ENCODE measurements around the gene AKR1C4.
A peak's percentile ranks its signal among the peaks of the same experiment; 100 is the strongest.

The AKR1C4 gene

GRCh38 chr10:5242585-5242984 lies 45.9 kb downstream of the AKR1C4 start:
- Histone ChIP-seq H3K4me3 (ENCODE audit: low read length, poor library complexity, severe bottlenecking) (no peak overlapping the region), H3K9ac (ENCODE audit: low read depth, low read length, poor library complexity, severe bottlenecking) (no peak overlapping the region), H3K27me3 (ENCODE audit: insufficient read depth, low read length, poor library complexity, severe bottlenecking) (no peaks in the 10 kb centered on the region), H4K20me1 (ENCODE audit: insufficient read depth, low read length, poor library complexity, severe bottlenecking) (no peaks in the 10 kb centered on the region), H2AFZ (ENCODE audit: low read length) (no peak overlapping the region), H3K4me2 (ENCODE audit: low read depth, low read length, poor library complexity, severe bottlenecking) (no peak overlapping the region), H3F3A (ENCODE audit: low read depth) (no peaks in the 10 kb centered on the region), H3K9me2 (replicated peaks; ENCODE audit: low read depth, low read length) (no peaks in the 10 kb centered on the region), H3K9me3 (ENCODE audit: insufficient read depth, low read depth, low read length) (no peaks in the 10 kb centered on the region), H3K36me3 (ENCODE audit: insufficient read depth, low read length) (no peaks in the 10 kb centered on the region), H3K79me2 (ENCODE audit: insufficient read depth, low read length) (no peaks in the 10 kb centered on the region), H3K4me1 (ENCODE audit: insufficient read depth, low read length, poor library complexity, severe bottlenecking) (peaks cover 15% of the 10 kb centered on the region)
- TF ChIP-seq CTCF (conservative IDR thresholded peaks at IDR 0.05; ENCODE audit: low read length), result no peak
- no peak for TF ChIP-seq EZH2phosphoT487 (IDR thresholded peaks at IDR 0.05; ENCODE audit: borderline replicate concordance)

DNA sequence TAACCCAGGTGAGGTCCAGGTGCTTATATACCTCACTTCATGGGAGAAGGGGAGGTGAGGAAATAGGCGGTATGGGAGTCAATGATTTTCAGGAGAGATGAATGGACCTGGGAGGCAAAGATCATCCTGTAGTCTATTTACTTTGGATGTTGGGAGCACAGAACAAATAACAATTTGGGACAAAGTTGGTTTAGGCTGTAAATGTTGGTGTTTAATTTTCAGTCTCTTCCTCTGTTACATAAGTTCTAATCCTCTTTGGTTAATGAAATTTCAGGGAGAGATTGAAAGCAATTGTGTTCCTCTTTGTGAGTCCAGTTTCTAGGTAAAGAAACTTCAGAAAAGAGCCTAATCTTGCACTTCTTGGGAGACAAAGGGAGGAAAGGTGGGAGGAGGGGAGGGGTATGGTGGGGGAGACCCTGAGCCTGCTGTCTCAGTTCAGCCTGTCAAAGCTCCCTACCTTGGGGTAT lies 46.9 kb downstream of the AKR1C4 start:
- TF ChIP-seq EZH2phosphoT487 (IDR thresholded peaks at IDR 0.05; ENCODE audit: borderline replicate concordance) (no peak), CTCF (conservative IDR thresholded peaks at IDR 0.05; ENCODE audit: low read length) (no peak)
- Histone ChIP-seq H3F3A (ENCODE audit: low read depth) (no peaks in the 10 kb centered on the region), H3K27me3 (ENCODE audit: insufficient read depth, low read length, poor library complexity, severe bottlenecking) (no peaks in the 10 kb centered on the region), H4K20me1 (ENCODE audit: insufficient read depth, low read length, poor library complexity, severe bottlenecking) (no peaks in the 10 kb centered on the region), H3K9me2 (replicated peaks; ENCODE audit: low read depth, low read length) (no peaks in the 10 kb centered on the region), H3K4me3 (ENCODE audit: low read length, poor library complexity, severe bottlenecking) (no peak overlapping the region), H3K36me3 (ENCODE audit: insufficient read depth, low read length) (no peaks in the 10 kb centered on the region), H2AFZ (ENCODE audit: low read length) (no peak overlapping the region), H3K4me2 (ENCODE audit: low read depth, low read length, poor library complexity, severe bottlenecking) (no peak overlapping the region), H3K9me3 (ENCODE audit: insufficient read depth, low read depth, low read length) (no peaks in the 10 kb centered on the region), H3K9ac (ENCODE audit: low read depth, low read length, poor library complexity, severe bottlenecking) (no peak overlapping the region), H3K4me1 (ENCODE audit: insufficient read depth, low read length, poor library complexity, severe bottlenecking) (peaks cover 15% of the 10 kb centered on the region), H3K79me2 (ENCODE audit: insufficient read depth, low read length) (no peaks in the 10 kb centered on the region)

DNA sequence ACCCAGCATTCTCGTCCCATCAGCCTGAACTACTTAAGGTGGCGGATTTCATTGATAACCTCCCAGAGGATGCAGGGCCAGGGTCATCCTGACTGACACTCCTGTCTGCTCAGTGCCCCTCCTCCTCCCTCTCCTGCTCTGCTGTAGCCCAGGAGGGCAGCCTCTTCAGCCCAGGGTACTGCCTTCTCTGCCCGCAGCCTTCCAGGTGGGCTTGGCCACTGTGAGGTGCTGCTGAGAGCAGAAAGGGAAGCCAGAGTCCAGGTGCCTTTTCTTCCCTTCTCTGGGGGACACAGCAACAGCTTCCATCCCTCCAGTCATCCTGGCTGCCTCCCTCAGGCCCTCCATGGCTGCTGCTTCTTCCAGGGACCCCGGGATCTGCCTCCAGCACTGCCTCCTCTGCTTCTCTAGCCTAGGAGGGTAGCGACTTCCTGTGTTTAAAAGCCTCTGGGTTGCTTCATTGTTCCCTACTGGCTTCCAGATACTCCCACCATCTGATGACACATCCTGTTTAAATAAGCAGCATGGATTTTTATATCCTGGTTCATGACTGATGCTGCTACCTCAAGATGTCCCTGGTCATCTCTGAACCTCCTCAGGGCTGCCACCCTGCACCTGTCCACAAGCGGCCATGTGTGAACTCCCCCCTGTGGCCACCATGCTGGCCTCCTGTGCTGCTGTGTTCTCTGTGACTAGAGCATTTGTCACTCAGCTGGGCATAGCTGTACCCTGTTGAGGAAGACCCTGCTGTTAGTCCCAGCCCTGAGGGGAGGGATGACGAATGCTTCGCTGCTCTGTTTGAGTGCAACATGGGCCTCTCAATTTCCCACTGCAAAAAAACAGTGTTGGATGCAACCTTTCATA lies 55.8 kb downstream of the AKR1C4 start:
- Histone ChIP-seq H2AFZ (ENCODE audit: low read length) (no peak overlapping the region), H3K4me1 (ENCODE audit: insufficient read depth, low read length, poor library complexity, severe bottlenecking) (no peaks in the 10 kb centered on the region), H3K9me2 (replicated peaks; ENCODE audit: low read depth, low read length) (no peaks in the 10 kb centered on the region)

More for the DNA sequence above, 55.8 kb downstream of the AKR1C4 start:
- Histone ChIP-seq H3K36me3 (ENCODE audit: insufficient read depth, low read length) (no peaks in the 10 kb centered on the region), H3K9ac (ENCODE audit: low read depth, low read length, poor library complexity, severe bottlenecking) (no peak overlapping the region), H3F3A (ENCODE audit: low read depth) (no peaks in the 10 kb centered on the region), H3K4me2 (ENCODE audit: low read depth, low read length, poor library complexity, severe bottlenecking) (no peak overlapping the region), H3K27me3 (ENCODE audit: insufficient read depth, low read length, poor library complexity, severe bottlenecking) (no peaks in the 10 kb centered on the region), H3K79me2 (ENCODE audit: insufficient read depth, low read length) (no peaks in the 10 kb centered on the region), H4K20me1 (ENCODE audit: insufficient read depth, low read length, poor library complexity, severe bottlenecking) (no peaks in the 10 kb centered on the region), H3K9me3 (ENCODE audit: insufficient read depth, low read depth, low read length) (no peaks in the 10 kb centered on the region), H3K4me3 (ENCODE audit: low read length, poor library complexity, severe bottlenecking) (no peak overlapping the region)
- TF ChIP-seq EZH2phosphoT487 (IDR thresholded peaks at IDR 0.05; ENCODE audit: borderline replicate concordance) (no peak), CTCF (conservative IDR thresholded peaks at IDR 0.05; ENCODE audit: low read length) (peak; percentile 36)
